AML-193 (cell line): ENCODE data around the gene F8.
"Not testable (repeated sequence)": the region's sequence is repeated elsewhere in the genome, so short reads cannot be mapped to it uniquely, and the experiment has no call there.

Source experiments
- DNase-seq, 2 experiments: peaks; one replicate each; lab custom pipeline; 2025; lab: John Stamatoyannopoulos, UW

The F8 gene

DNA sequence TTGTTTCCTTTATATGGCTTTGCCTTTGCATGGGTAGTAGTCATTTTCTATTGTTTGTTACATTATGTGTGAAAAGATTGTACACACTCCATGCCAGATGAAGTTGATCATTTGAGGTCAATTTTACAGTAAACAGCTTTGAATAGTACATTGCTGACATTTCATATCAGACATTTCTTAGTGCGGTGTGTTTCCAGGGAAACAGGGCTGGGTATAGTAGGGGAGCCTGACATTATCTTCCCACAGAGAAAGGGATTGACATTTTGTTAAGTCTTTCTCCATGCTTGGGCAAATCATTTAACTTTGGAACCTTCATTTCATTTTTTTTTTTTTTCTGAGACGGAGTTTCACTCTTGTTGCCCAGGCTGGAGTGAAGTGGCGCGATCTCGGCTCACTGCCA, 9.1 kb upstream of the F8 start:
- no peak for DNase-seq

DNA sequence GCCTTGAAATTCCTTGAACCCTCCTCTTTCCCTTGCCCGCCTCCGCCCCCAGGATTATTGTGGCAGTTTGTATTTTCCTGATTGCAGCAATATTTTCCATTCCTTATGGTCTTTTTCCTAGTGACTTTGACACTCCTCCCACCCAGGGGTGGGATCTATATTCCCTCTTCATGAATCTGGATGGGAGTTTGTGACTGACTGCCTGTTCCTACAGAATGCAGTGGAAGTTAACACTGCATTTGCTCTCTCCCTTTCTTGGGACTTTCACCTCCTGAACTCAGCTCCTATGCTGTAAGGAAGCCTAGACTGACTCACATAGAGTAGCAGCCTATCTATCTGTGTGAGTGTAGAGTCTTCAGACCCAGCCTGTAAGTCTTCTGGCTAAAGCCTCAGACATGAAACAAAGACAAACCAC, 6.4 kb upstream of the F8 start:
- DNase-seq: no peak

DNA sequence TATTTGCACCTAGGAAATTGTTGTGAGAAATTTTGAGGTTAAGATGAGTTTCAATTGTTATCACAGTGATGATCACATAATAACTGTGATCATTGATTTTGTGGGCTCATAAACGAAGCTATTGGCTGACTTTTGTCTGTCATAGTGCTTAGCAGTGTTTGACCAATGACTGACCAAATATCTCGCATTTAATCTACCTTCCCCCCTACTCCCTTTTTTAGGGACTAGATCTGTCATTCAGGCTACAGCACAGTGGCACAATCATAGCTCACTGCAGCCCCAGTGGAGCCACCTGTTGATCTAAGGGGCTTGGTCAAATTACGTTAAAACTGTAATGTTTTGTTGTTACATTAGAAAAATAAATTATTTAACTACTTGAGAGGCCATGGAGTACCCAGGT, 5.6 kb upstream of the F8 start:
- no peak for DNase-seq

DNA sequence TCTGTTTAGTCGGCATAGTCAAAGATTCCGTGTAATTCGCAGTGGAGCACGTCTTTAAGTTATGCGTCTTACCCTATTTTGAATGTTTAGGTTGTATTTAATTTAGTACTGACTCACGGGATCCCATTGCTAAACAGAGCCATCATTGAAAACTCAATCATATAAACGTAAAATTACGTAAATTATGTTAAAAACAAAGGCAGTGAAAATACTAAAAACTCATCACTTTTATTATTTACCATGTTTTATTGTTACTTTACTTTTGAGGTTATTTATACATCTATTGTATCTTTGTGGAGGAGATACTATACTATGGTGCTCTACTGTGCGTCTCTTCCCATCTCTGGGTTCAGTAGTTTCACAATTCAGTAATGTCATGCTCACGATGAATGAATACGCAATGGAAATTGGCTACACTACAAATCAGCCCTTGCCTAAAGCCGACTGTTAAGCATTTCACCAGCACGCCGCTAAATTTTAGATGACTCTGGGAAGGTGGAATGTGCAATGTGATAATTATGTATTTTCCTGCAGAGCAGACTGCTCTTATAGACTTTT, 5.1 kb upstream of the F8 start:
- peak; percentile 45 to 73 for DNase-seq

DNA sequence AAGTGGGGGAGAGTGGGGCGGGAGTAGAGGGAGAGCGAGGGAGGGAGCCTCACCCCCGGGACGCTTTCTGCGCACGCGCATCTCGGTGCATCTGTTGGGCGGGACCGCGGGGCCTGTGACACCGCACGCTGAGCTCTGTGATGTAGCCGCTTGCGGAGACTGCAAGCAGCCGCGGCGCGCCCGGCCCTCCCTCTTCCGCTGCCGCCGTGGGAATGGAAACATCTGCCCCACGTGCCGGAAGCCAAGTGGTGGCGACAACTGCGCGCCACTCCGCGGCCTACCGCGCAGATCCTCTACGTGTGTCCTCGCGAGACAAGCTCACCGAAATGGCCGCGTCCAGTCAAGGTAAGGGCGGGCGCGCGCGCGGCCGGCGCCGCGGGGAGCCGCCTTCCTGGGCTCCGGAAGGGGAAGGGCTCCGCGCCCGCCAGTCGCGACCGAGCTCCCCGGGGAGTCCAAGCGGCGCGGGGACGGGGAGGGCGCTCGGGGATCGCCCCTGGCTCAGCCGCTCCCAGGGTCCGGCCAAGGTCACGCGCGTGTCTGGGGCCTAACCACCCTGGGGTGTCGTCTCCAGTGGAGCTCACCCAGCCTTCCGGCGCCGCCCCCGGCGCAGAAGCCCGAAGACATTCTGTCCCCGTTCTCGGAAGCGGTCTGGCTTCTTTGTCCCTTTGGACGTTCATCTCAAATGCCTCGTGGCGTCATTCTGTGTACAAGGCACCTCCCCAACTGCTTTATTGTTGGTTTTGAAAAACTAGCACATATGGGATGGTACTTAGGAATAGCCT, 4.4 kb upstream of the F8 start, which contains the start of gene FUNDC2:
Gene FUNDC2 (plus strand): TSS at position 118 of the 782 bp plus-strand sequence. CDS start 95 bp downstream, at position 213.
- DNase-seq: peak; percentile 72 to 74

- DNase-seq: no peak
Measured at GRCh38 chrX:155026420-155026726, 3.9 kb upstream of the F8 start.

DNA sequence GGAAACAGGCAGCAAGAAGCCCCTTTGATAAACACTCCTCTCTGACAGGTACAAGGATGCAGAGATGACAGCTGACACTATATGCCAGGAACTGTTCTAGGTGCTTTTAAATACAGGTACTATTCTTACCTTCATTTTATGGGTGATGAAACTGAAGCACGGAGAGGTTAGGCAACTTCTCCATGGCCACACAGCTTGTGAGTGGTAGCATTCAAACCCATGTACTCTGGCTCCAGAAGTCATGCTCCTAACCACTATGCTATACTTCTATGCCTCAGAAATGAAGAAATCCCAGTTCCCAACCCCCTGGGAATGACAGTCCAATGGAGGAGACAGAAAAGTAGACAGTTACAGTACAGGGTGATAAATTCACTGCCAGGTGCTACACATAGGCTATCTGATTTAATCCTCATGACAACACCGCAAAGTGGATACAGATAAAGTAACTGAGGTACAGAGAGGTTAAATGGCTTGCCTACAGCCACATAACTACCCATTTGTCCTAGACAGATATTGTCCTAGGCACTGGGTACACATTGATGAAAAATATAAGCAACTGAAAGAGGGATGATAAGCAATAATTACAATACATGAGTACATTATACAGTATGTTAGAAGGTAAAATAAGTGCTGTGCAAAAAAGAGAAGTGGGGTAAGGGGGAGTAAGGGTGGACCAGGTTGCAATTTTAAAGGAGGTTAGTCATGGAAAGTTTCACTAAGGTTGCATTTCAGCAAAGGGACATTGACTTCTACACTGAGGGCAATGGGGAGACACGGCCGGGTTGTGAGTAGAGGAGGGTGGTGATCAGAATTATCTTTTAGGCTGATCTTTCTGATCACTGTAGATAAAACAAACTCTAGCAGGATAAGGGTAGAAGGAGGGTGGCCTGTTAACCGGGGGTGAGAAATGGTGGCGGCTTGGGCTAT, 1.6 kb upstream of the F8 start:
- no peak for DNase-seq

GRCh38 chrX:155020591-155020990, 1.9 kb downstream of the F8 start:
- no peak for DNase-seq

DNA sequence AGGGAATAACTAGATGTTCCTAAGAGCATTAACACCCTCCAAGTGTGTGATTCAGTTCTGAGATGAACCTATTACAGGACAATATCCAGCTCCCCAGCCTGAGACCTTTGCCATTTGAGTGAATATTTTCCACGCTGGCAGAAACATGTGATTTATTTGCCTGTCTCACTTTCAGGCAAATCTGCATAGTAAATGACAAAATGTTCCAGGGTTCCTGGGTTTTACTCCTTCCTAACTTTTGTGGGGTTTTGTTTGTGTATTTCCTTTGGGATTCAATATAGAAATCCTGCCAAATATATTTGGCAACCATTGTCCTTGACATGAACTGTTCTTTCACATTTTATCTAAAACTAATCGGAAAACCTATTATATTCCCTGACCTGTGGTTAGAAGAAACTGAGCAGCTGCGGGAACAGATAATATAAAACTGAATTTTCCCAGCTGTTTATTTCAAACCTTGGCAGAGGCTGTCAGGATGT, 12.5 kb downstream of the F8 start:
- DNase-seq: no peak

DNA sequence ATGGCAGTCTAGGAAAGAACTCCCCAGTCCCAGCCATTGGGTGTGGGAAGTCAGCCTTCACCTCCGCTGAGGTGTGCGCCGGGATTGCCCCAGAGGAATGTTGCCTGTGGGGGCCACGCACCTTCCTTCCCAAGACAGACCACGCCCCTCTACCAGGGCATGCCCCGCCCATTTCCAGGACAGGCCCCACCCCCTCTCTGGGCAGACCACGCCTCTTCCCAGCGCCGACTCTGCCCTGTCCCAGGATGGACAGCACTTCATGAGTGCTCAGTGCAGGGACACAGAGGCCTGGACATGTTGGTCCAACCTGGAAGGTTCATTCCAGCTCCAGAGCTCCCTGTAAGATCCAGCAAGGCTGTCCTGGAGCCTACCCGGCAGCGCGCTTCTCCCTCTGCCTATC, 13.9 kb downstream of the F8 start:
- DNase-seq: not testable (repeated sequence)

GRCh38 chrX:155006913-155007671, 15.4 kb downstream of the F8 start:
- DNase-seq: not testable (repeated sequence)

DNA sequence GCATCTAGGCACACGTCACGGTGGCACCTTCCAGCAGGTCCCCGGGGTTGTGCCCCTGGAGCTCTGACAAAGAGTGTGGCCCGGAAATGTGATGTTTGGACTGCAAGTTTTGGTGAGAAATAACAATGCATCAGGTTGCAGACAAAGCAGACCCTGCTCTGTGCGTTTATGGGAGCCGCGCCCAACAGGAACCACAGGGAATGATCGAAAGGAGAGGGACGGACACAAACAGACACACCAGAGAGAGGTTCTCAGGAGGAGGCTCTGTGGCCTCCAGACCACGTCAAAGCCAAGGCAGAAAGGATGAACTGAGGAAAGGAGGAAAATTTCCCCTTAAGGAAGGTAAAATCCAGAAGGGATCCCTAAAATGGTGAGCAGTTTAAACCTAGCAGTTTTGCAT, 16.1 kb downstream of the F8 start:
- not testable (repeated sequence) for DNase-seq

- no peak for DNase-seq
Measured at GRCh38 chrX:155005190-155005589, 17.3 kb downstream of the F8 start.

GRCh38 chrX:155001873-155002272, 20.6 kb downstream of the F8 start:
- no peak for DNase-seq

- no peak for DNase-seq
Measured at GRCh38 chrX:155000841-155001240, 21.7 kb downstream of the F8 start.

- DNase-seq: no peak
Measured at GRCh38 chrX:154998204-154998880, 24.2 kb downstream of the F8 start.

DNA sequence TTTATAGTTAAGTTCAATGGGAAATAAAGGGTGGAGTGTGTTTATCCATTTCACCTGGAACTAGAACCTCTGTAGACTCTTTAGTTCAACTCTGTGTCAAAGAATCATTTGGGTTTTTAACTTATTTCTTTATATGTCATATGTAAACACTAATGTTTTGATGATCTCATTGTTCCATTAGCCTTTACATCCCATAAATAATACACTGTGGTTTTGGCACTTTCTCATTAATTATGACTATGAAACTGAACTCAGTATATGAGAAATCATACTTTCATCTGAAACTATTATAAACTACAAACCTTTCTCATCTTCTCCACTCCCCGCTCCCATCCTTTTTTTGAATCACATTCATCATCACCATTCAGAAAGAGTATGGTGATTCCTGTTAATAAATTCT, 31.0 kb downstream of the F8 start:
- no peak for DNase-seq

- no peak for DNase-seq
Measured at GRCh38 chrX:154991039-154991438, 31.5 kb downstream of the F8 start.

DNA sequence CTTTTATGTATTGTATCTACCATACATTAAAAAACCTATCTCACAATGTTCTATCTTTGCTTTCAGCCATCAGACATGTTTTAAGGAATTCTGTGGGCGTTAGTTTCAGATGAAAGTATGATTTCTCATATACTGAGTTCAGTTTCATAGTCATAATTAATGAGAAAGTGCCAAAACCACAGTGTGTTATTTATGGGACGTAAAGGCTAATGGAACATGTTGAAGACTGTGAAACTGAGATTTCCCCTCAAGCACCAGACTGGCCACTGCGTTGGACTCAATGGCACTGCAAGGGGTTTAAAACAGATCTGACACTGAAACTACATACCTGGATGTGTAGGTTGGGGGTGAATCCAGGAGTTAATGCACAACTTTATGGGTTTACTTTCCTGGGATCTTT, 32.0 kb downstream of the F8 start:
- DNase-seq: no peak

DNA sequence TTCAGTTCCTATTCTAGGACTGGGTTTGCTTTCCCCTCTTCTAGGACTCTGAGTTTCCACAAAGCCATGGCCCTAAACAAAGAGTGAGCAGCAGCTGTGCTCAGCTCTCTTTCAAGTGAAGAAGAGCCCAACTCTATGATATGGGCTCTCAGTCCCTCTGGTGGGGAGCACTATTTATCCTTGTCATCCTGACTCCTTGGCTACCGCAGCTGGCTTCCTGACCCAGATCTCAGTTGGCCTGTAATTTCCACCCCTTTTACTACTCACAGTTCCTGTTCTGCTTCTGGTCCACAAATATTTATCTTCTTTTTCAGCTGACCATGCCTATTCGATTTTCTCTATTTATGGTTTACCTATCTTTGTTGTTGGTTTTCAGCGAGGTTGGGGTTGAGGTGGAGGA, 33.8 kb downstream of the F8 start:
- DNase-seq: no peak

DNA sequence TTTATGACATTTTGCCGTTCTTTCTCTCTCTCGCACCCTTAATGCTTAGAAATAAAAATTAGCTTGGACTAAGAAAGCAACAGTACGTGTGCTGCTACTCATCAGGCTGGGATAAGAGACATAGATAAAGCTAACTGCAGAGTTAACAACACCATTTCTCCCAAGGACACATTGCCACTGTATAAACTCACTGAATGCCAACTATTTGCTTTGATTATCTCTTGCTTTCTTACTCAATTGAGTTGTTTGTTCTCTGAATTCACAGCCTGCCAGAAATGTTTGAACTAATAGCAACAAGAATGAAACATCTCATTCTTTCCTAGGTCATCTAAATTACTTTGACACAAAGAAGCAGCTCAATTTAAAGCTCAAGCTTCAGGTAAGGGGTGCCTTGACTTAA, 34.6 kb downstream of the F8 start:
- no peak for DNase-seq
